ENCODE data around the gene ZBTB8A.
"Not testable (repeated sequence)": the region's sequence is repeated elsewhere in the genome, so short reads cannot be mapped to it uniquely, and the experiment has no call there.

ZBTB8A gene

DNA sequence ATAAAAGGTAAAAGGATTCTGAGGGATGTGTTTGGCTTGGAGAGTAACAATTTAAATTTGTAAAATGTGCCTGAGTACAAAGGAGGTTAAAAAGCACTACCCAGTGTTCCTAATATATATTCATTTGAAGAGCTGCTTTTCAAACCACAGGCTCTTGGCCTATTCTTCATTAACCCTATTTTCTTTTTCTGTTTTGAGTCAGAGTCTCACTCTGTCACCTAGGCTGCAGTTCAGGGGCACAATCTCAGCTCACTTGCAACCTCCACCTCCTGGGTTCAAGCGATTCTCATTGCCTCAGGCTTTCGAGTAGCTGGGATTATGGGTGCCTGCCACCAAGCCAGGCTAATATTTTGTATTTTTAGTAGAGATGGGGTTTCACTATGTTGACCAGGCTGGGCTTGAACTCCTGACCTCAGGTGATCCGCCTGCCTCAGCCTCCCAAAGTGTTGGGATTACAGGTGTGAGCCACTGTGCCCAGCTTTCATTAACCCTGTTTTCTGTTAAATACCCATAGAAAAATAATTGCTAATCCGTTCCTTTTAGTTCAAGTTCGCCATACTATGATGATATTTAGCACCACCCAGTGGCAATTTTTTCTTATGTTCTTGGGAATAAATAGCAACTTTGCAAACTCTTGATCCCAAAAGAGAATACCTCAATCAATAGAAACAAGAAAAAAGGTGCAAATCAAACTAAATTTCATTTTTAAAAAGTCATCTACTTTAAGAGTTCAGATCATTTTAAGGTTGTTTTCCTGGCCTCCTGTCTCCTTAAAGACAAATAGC is 80.7 kb downstream of the ZBTB8A start:
- peak; percentile 12 for DNase-seq (ENCODE audit: low spot score)

- no peak for DNase-seq (ENCODE audit: low spot score)
Observed at GRCh38 chr1:32622205-32622604, 83.0 kb downstream of the ZBTB8A start.

- DNase-seq (ENCODE audit: low spot score) = no peak
Observed at GRCh38 chr1:32622806-32623681, 83.8 kb downstream of the ZBTB8A start.

- no peak for DNase-seq (ENCODE audit: low spot score)
Observed at GRCh38 chr1:32623775-32624174, 84.5 kb downstream of the ZBTB8A start.

- DNase-seq (ENCODE audit: low spot score) = no peak
Observed at GRCh38 chr1:32626176-32626575, 86.9 kb downstream of the ZBTB8A start.

- DNase-seq (ENCODE audit: low spot score) = no peak
Observed at GRCh38 chr1:32627596-32628162, 88.5 kb downstream of the ZBTB8A start.

DNA sequence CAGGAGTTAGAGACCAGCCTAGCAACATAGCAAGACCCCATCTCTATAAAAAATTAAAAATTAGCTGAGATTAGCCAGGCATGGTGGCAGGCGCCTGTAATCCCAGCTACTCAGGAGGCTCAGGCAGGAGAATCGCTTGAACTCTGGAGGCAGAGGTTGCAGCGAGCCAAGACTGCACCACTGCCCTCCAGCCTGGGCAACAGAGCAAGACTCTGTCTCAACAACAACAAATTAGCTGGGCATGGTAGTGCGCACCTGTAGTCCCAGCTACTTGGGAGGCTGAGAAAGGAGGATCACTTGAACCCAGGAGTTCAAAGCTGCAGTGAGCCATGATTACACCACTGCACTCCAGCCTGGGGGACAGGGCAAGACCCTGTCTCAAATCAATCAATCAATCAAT is 90.9 kb downstream of the ZBTB8A start:
- DNase-seq (ENCODE audit: low spot score) = not testable (repeated sequence)

DNA sequence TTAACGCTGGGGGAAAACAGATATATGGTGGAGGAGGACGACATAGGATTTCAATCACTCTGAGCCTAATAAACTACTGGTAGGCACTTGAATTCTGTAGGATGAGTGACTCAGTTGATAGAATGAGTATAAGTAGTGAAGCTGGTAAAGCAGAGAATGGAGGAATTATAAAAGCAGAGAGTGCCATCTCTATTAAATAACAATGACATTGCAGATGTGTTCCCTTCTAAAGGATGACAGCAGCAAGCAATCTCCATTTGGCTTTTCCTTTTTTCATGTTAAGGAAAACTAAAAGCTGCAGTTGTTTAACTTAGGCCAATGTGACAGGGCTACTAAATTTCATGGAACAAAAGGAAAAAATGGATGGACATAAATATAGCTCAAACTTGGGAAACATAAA is 93.6 kb downstream of the ZBTB8A start:
- no peak for DNase-seq (ENCODE audit: low spot score)

DNA sequence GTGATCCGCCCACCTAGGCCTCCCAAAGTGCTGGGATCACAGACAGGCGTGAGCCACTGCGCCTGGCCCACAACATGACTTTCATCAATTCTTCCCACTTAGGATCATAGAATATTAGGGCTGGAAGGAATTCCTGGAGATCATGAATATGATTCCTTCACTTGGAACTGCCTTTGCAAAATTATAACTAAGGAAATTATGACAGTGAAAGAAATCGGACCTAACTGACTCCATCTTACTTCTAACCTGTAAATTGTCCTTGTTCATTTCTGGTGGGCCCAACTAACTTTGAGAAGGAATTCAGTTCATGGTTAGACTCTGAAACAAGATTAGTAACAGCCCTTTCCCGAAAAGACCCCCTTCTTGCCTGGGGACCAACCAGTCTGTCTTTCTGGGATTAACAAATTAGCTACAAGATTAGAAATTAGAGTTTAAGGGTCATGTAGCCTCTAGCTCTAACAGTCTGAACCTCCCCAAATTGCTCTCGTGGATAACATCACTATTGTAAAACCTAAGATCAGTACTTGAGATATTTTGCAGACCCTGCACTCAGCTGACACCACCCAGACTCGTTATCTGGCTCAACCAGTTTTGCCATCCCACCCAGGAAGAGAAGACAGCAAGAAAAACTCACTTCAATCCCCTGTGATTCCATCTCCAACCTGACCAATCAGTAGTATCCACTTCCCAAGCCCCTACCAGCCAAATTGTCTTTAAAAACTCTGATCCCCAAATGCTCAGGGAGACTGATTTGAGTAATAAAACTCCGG is 96.5 kb downstream of the ZBTB8A start:
- DNase-seq (ENCODE audit: low spot score) = no peak

DNA sequence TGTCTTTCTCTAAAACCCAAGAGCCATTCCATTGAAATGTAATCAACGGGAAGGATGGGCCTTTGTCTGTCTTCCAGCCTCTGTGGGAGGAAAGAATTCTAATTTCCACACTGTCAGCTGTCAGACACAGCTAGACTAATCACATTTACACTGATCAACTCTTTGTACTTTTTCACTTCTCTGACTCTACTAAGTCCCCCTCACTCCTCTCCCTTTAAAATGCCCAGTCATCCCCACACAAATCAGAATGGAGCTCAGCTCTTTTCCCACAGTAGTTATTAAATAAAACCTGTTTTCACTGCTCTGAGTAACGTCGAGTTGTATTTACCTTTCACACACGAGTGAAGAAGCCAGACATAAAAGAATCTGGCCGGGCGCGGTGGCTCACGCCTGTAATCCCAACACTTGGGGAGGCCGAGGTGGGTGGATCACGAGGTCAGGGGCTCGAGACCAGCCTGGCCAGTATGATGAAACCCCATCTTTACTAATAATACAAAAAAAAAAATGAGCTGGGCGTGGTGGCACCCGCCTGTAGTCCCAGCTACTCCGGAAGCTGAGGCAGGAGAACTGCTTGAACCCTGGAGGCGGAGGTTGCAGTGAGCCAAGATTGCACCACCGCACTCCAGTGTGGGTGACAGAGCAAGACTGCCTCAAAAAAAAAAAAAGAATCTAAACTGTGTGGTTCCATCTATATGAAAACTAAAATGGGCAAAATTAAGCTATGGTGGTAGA is 97.9 kb downstream of the ZBTB8A start:
- no peak for DNase-seq (ENCODE audit: low spot score)

- DNase-seq (ENCODE audit: low spot score) = peak; percentile 17
Observed at GRCh38 chr1:32639489-32640075, 100.4 kb downstream of the ZBTB8A start.

- not testable (repeated sequence) for DNase-seq (ENCODE audit: low spot score)
Observed at GRCh38 chr1:32642292-32642827, 103.1 kb downstream of the ZBTB8A start.

DNA sequence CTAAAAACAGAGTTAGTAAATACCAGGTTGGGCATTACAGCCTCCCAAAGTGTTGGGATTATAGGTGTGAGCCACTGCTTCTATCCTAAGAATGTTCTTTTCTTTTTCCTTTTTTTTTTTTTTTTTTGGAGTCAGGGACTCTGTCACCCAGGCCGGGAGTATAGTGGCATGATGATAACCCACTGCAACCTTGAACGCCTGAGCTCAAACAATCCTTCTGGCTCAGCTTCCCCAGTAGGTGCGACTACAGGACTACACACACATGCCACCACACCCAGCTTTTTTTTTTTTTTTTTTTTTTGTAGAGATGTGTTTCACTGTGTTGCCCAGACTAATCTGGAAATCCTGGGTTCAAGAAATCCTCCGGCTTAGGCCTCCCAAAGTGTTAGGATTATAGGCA is 105.2 kb downstream of the ZBTB8A start:
- DNase-seq (ENCODE audit: low spot score) = no peak

- DNase-seq (ENCODE audit: low spot score) = no peak
Observed at GRCh38 chr1:32647308-32648134, 108.3 kb downstream of the ZBTB8A start.

GRCh38 chr1:32650248-32650751 is 111.1 kb downstream of the ZBTB8A start, which contains the start of gene ZBTB8OS:
Gene ZBTB8OS (minus strand): TSS chr1:32650550. CDS start chr1:32650529, 21 bp downstream.
- DNase-seq (ENCODE audit: low spot score) = peak; percentile 94

GRCh38 chr1:32650752-32651460 is 111.7 kb downstream of the ZBTB8A start, which contains the start of gene RBBP4:
Gene RBBP4 (plus strand): TSS chr1:32651208. CDS start chr1:32651307, 99 bp downstream.
- DNase-seq (ENCODE audit: low spot score) = peak; percentile 99

DNA sequence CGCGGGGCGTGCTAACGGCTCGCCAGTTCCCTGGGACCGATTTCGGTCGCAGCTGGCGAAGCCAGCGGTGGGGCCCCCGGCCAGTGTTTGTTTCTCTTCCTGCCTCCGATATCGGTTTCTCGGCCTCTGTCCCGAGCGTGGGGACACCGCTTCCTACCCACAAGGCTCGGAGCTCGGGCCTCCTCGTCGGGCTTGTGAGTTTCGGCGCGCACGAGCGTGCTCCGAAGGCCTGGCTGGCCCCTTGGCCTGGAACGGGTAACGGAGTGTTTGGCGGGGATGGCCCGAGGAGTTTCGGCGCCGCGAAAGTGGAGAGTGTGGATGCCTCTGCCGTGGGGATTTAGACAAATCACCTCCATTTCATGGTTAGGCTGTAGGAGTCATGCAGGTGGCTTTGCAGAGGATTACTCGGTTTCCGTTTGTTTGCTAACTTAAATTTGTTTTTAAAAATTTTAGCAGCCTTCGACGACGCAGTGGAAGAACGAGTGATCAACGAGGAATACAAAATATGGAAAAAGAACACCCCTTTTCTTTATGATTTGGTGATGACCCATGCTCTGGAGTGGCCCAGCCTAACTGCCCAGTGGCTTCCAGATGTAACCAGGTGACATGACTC is 112.3 kb downstream of the ZBTB8A start:
- no peak for DNase-seq (ENCODE audit: low spot score)
